ENCODE results near the gene CDH4. TPM values are rescaled to one million over a fixed set of nuclear protein-coding genes. Genes with fewer than 3 reads are reported as not detected.

Gene CDH4
- polyA plus RNA-seq, 1 donor (not counting 4 experiments of a cell fraction or from before 2014, with no cell fraction given): 2.2 TPM

- dilution Hi-C loops (cut with MboI; ENCODE audit: extremely low pct_ligation_motif_present, low sequenced_read_pairs): no loop called here
- Histone ChIP-seq H3K27ac (ENCODE audit: control insufficient read depth, insufficient read depth, low read length) (no peak overlapping the region), H3K9ac (ENCODE audit: control insufficient read depth, extremely low read depth, insufficient read depth, low read length) (no peak overlapping the region), H4K20me1 (ENCODE audit: control insufficient read depth, extremely low read depth, insufficient read depth, low read length) (peaks cover 3% of the 10 kb centered on the region), H3K4me1 (ENCODE audit: control insufficient read depth, extremely low read depth, insufficient read depth, low read length) (no peaks in the 10 kb centered on the region), H3K4me2 (ENCODE audit: control insufficient read depth, extremely low read depth, insufficient read depth, low read depth, low read length) (no peak overlapping the region), H3K9me3 (ENCODE audit: control insufficient read depth, low read depth, low read length) (no peaks in the 10 kb centered on the region), H3K9me1 (ENCODE audit: control insufficient read depth, extremely low read depth, insufficient read depth, low read length) (no peaks in the 10 kb centered on the region), H3K79me2 (ENCODE audit: control insufficient read depth, insufficient read depth, low read length) (no peaks in the 10 kb centered on the region), H3K36me3 (ENCODE audit: control insufficient read depth in 2 of 2, extremely low read depth in 1 of 2, insufficient read depth in 2 of 2, low read length in 2 of 2) (no peaks in the 10 kb centered on the region), H3K4me3 (ENCODE audit: control insufficient read depth in 2 of 3, extremely low read depth in 1 of 3, insufficient read depth in 2 of 3, low read depth in 1 of 3, low read length in 3 of 3) (no peak overlapping the region), H2AFZ (ENCODE audit: control insufficient read depth, low read length) (no peak overlapping the region), H3K27me3 (ENCODE audit: control insufficient read depth, extremely low read depth, insufficient read depth, low read length) (no peaks in the 10 kb centered on the region)
- TF ChIP-seq CTCF (optimal IDR thresholded peaks at IDR 0.05 in 1 of 3, IDR thresholded peaks at IDR 0.05 in 1 of 3, conservative IDR thresholded peaks at IDR 0.05 in 1 of 3; ENCODE audit: extremely low read depth in 1 of 3, insufficient read depth in 2 of 3, low read length in 3 of 3): no peak
- FAIRE-seq (peak; percentile 72), DNase-seq (ENCODE audit: low read depth, low spot score) (no peak)
Measured at GRCh38 chr20:61444637-61445036, 192.6 kb downstream of the CDH4 start.

- Histone ChIP-seq H3K79me2 (ENCODE audit: control insufficient read depth, insufficient read depth, low read length) (no peaks in the 10 kb centered on the region), H3K9me1 (ENCODE audit: control insufficient read depth, extremely low read depth, insufficient read depth, low read length) (no peaks in the 10 kb centered on the region), H3K4me3 (ENCODE audit: control insufficient read depth in 2 of 3, extremely low read depth in 1 of 3, insufficient read depth in 2 of 3, low read depth in 1 of 3, low read length in 3 of 3) (no peak overlapping the region), H3K9ac (ENCODE audit: control insufficient read depth, extremely low read depth, insufficient read depth, low read length) (no peak overlapping the region), H4K20me1 (ENCODE audit: control insufficient read depth, extremely low read depth, insufficient read depth, low read length) (peaks cover 3% of the 10 kb centered on the region), H3K27ac (ENCODE audit: control insufficient read depth, insufficient read depth, low read length) (no peak overlapping the region), H2AFZ (ENCODE audit: control insufficient read depth, low read length) (no peak overlapping the region), H3K9me3 (ENCODE audit: control insufficient read depth, low read depth, low read length) (no peaks in the 10 kb centered on the region), H3K27me3 (ENCODE audit: control insufficient read depth, extremely low read depth, insufficient read depth, low read length) (no peaks in the 10 kb centered on the region), H3K4me2 (ENCODE audit: control insufficient read depth, extremely low read depth, insufficient read depth, low read depth, low read length) (no peak overlapping the region), H3K36me3 (ENCODE audit: control insufficient read depth in 2 of 2, extremely low read depth in 1 of 2, insufficient read depth in 2 of 2, low read length in 2 of 2) (no peaks in the 10 kb centered on the region), H3K4me1 (ENCODE audit: control insufficient read depth, extremely low read depth, insufficient read depth, low read length) (no peaks in the 10 kb centered on the region)
- no peak for DNase-seq (ENCODE audit: low read depth, low spot score)
- TF ChIP-seq CTCF (optimal IDR thresholded peaks at IDR 0.05 in 1 of 3, IDR thresholded peaks at IDR 0.05 in 1 of 3, conservative IDR thresholded peaks at IDR 0.05 in 1 of 3; ENCODE audit: extremely low read depth in 1 of 3, insufficient read depth in 2 of 3, low read length in 3 of 3): no peak
- no peak for TF ChIP-seq EZH2 (IDR thresholded peaks at IDR 0.05; ENCODE audit: low read length)
- FAIRE-seq: no peak
- dilution Hi-C loops (cut with MboI; ENCODE audit: extremely low pct_ligation_motif_present, low sequenced_read_pairs): no loop called here
Measured at GRCh38 chr20:61445138-61445537, 193.1 kb downstream of the CDH4 start.

Data from keratinocyte (primary cell).